HCT116 (cell line): ENCODE measurements around the gene UPF1. TPM values are rescaled to one million over a fixed set of nuclear protein-coding genes. Genes with fewer than 3 reads are reported as not detected.

Source experiments
- ATAC-seq: fragments of 200-7000 bp; cut with Tn5 transposase; 2 replicates; pipeline ENCODE4 v1.9.1; 2020; ENCODE audit warnings: mild to moderate bottlenecking, moderate library complexity
- BruUV-seq: library from RNA; stranded (reverse); fragments of 400-500 nt; replicated peaks from 2 replicates; lab custom pipeline; 2021; lab: Mats Ljungman, UMichigan
- CTCF ChIA-PET: fragments of 300-600 bp; sonication (Branson Sonifier 250); formaldehyde crosslinking; loops from one replicate; lab custom pipeline; 2021; ENCODE audit warnings: antibody characterized with exemption; lab: Charles Lee
- POLR2A ChIA-PET: fragments of 300-600, 350-600 bp; sonication (Branson Sonifier 250); formaldehyde crosslinking; loops from one replicate; lab custom pipeline; 2021; ENCODE audit warnings: antibody characterized with exemption; lab: Charles Lee
- RAD21 ChIA-PET, 2 experiments: fragments of 300-600 bp; sonication (Branson Sonifier 250); formaldehyde crosslinking; loops; one replicate each; lab custom pipeline; 2023; ENCODE audit warnings: low total read pairs in 2 of 2; ENCODE audit not compliant: uncharacterized antibody in 2 of 2, unreplicated experiment in 2 of 2, low non-redundant PET in 1 of 2; lab: Charles Lee
- DNase-seq: peaks from one replicate; pipeline ENCODE4 v3.0.0-alpha.2; 2010; ENCODE audit warnings: low read depth, low spot score
- H2AFZ ChIP-seq: fragments of 200-600 bp; shearing (Covaris generic), sonication (generic); 2 replicates; pipeline ENCODE4 v1.6.1; 2017; ENCODE audit warnings: low read depth, mixed run types, mixed read lengths, antibody characterized with exemption, low read length; ENCODE audit not compliant: poor library complexity, severe bottlenecking
- H3K27ac ChIP-seq: 2 replicates; pipeline ENCODE4 v1.5.1; 2012; ENCODE audit warnings: low read depth, low read length
- H3K27me3 ChIP-seq: fragments of 200-600 bp; sonication (generic); 2 replicates; pipeline ENCODE4 v1.6.1; 2016; ENCODE audit warnings: mixed run types, low read length, mixed read lengths; ENCODE audit not compliant: insufficient read depth
- H3K36me3 ChIP-seq, 2 experiments: fragments of 200-500 bp in 1 of 2; fragments of 200-600 bp in 1 of 2; sonication (Bioruptor generic) in 1 of 2; sonication (generic) in 1 of 2; 2 replicates each; pipeline versions ENCODE4 v1.5.1 to v1.6.1; 2014 to 2016; ENCODE audit warnings: low read length in 2 of 2, inconsistent platforms in 1 of 2, mixed read lengths in 1 of 2, mixed run types in 1 of 2; ENCODE audit not compliant: insufficient read depth in 2 of 2, control insufficient read depth in 1 of 2
- H3K4me1 ChIP-seq, 2 experiments: fragments of 200-600 bp in 1 of 2; sonication (generic) in 1 of 2; 2 replicates each; pipeline versions ENCODE4 v1.5.1 to v1.6.1; 2012 to 2017; ENCODE audit warnings: low read length in 2 of 2, inconsistent platforms in 1 of 2, mild to moderate bottlenecking in 1 of 2, mixed read lengths in 1 of 2, mixed run types in 1 of 2, moderate library complexity in 1 of 2; ENCODE audit not compliant: insufficient read depth in 2 of 2, control insufficient read depth in 1 of 2
- H3K4me2 ChIP-seq: fragments of 200-600 bp; sonication (generic); 2 replicates; pipeline ENCODE4 v1.6.1; 2017; ENCODE audit warnings: mixed run types, low read length, mixed read lengths
- H3K4me3 ChIP-seq, 2 experiments: fragments of 200-600 bp in 1 of 2; sonication (generic) in 1 of 2; replicated peaks in 1 of 2; 2 replicates each; pipeline ENCODE4 v1.5.1; 2011 to 2016; ENCODE audit warnings: low read length in 2 of 2, control low read depth in 1 of 2, low read depth in 1 of 2, mild to moderate bottlenecking in 1 of 2, mixed read lengths in 1 of 2, mixed run types in 1 of 2
- H3K79me2 ChIP-seq: fragments of 200-600 bp; sonication (generic); 2 replicates; pipeline ENCODE4 v1.6.1; 2017; ENCODE audit warnings: mild to moderate bottlenecking, mixed run types, low read length, moderate library complexity, mixed read lengths; ENCODE audit not compliant: insufficient read depth
- H3K9ac ChIP-seq: fragments of 200-600 bp; sonication (generic); 2 replicates; pipeline ENCODE4 v1.6.1; 2016; ENCODE audit warnings: low read length, mixed read lengths
- H3K9me2 ChIP-seq: fragments of 200-600 bp; sonication (generic), shearing (Covaris generic); 2 replicates; pipeline ENCODE4 v1.6.1; 2017; ENCODE audit warnings: mixed run types, mild to moderate bottlenecking, moderate library complexity; ENCODE audit not compliant: insufficient read depth
- H3K9me3 ChIP-seq, 2 experiments: fragments of 200-500 bp in 1 of 2; fragments of 200-600 bp in 1 of 2; sonication (Bioruptor generic) in 1 of 2; sonication (generic) in 1 of 2; 2 replicates each; pipeline ENCODE4 v1.6.1; 2014 to 2017; ENCODE audit warnings: low read length in 2 of 2, mixed read lengths in 2 of 2, inconsistent platforms in 1 of 2, low read depth in 1 of 2, mild to moderate bottlenecking in 1 of 2, mixed run types in 1 of 2, moderate library complexity in 1 of 2; ENCODE audit not compliant: control insufficient read depth in 1 of 2, insufficient read depth in 1 of 2
- H4K20me1 ChIP-seq: fragments of 200-600 bp; sonication (generic), shearing (Covaris generic); 2 replicates; pipeline ENCODE4 v1.6.1; 2017; ENCODE audit warnings: mixed run types, mild to moderate bottlenecking, moderate library complexity; ENCODE audit not compliant: insufficient read depth
- CEBPB ChIP-seq: IDR thresholded peaks from 2 replicates; pipeline ENCODE4 v1.6.1; 2012; ENCODE audit warnings: low read depth
- EGR1 ChIP-seq: IDR thresholded peaks from 2 replicates; pipeline ENCODE4 v1.6.1; 2012; ENCODE audit warnings: low read depth
- ELF1 ChIP-seq: IDR thresholded peaks from 2 replicates; pipeline ENCODE4 v1.6.1; 2012; ENCODE audit warnings: low read depth, borderline replicate concordance
- EZH2 ChIP-seq: fragments of 200-600 bp; sonication (generic); IDR thresholded peaks from 2 replicates; pipeline ENCODE4 v1.6.1; 2017; ENCODE audit warnings: antibody characterized with exemption, mixed run types
- FOSL1 ChIP-seq: IDR thresholded peaks from 2 replicates; pipeline ENCODE4 v1.6.1; 2012; ENCODE audit warnings: low read depth
- POLR2A ChIP-seq: IDR thresholded peaks from 2 replicates; pipeline ENCODE4 v1.7.0; 2011; ENCODE audit warnings: borderline replicate concordance; ENCODE audit not compliant: insufficient read depth, insufficient read length; ENCODE audit errors: extremely low read depth
- RAD21 ChIP-seq: IDR thresholded peaks from 2 replicates; pipeline ENCODE4 v1.6.1; 2012; ENCODE audit warnings: low read depth, mild to moderate bottlenecking
- SIN3A ChIP-seq: IDR thresholded peaks from 2 replicates; pipeline ENCODE4 v1.6.1; 2012; ENCODE audit warnings: low read depth
- SP1 ChIP-seq: IDR thresholded peaks from 2 replicates; pipeline ENCODE4 v1.6.1; 2012; ENCODE audit warnings: low read depth
- ZNF274 ChIP-seq: fragments of 200-500 bp; sonication (Bioruptor generic); IDR thresholded peaks from 2 replicates; pipeline ENCODE4 v1.6.1; 2014; ENCODE audit warnings: mild to moderate bottlenecking, low read depth, low read length, inconsistent platforms
- intact Hi-C: fragments of 100-400 bp; cut with micrococcal nuclease; formaldehyde crosslinking; loops from 2 replicates; pipeline ENCODE4 v1.10.0; 2022
- total RNA-seq: library from RNA; stranded (reverse); gene quantifications from one replicate; pipeline ENCODE4 v1.2.1, GENCODE V29; 2021; ENCODE audit not compliant: unreplicated experiment
- TF ChIP-seq, protein P1 (sequence below): IDR thresholded peaks from 2 replicates; pipeline ENCODE4 v1.6.1; 2012; ENCODE audit warnings: low read depth

Gene UPF1
- total RNA-seq, 1 experiment from 2014 or later: 78.5 TPM

- Histone ChIP-seq H3K4me1 (peaks cover 0 to 2% of the 10 kb centered on the region in 2 experiments; a peak in 1 of 4 replicates), H3K36me3 (peaks cover 57 to 80% of the 10 kb centered on the region in 2 experiments), H3K9ac (no peak overlapping the region), H3K27me3 (no peaks in the 10 kb centered on the region), H3K9me2 (no peaks in the 10 kb centered on the region), H2AFZ (no peak overlapping the region), H3K4me2 (no peak overlapping the region), H3K4me3 (no peak overlapping the region), H3K27ac (no peak overlapping the region), H3K9me3 (no peaks in the 10 kb centered on the region), H4K20me1 (no peaks in the 10 kb centered on the region), H3K79me2 (peaks cover 26% of the 10 kb centered on the region; the same call in 1 of the 2 replicates)
- POLR2A ChIA-PET: no interaction called here
- intact Hi-C loops: no loop called here
- CTCF ChIA-PET: no interaction called here
- no TSS peak for BruUV-seq
- DNase-seq (no peak), ATAC-seq (no peak)
- RAD21 ChIA-PET: no interaction called here
- no peak for TF ChIP-seq RAD21
Measured at GRCh38 chr19:18861917-18862316, 30.2 kb downstream of the UPF1 start.

DNA sequence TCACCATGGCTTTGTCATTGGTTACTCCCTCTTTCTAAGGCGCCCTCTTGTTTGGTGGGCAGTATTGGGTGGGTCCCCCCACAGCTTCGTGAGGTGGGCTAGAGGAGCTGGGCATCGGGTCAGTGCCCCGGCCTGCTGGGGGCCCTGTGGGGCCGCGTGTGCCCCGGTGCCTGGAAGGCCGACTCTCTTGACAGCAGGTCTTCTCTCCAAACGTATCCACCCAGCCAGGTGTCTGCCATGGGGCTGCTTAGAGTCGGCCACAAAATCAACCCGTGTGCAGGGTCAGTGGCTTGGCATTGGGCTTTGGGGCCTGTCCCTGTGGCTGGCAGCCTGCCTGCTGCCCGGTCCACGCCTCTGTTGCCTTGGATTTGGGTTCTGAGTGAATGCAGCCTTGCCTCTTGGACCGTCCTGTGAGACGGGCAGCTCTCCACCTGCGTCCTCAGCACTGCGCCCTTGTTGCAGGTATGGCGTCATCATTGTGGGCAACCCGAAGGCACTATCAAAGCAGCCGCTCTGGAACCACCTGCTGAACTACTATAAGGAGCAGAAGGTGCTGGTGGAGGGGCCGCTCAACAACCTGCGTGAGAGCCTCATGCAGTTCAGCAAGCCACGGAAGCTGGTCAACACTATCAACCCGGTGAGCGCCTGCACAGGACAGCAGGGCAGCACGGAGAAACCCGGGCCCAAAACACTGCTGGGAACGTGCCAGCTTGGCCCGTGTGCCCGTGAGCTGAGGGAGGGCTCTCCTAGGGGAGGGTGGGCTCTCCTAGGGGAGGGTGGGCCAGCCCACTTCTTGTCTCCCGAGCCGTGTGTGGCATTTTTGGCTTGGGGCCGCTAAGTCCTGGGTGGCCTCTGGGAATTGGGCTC is 31.4 kb downstream of the UPF1 start:
- Histone ChIP-seq H3K79me2 (peaks cover 20% of the 10 kb centered on the region; the same call in 1 of the 2 replicates), H2AFZ (no peak overlapping the region), H3K27ac (no peak overlapping the region; the same call in 1 of the 2 replicates), H3K36me3 (peaks cover 53 to 81% of the 10 kb centered on the region in 2 experiments), H3K4me1 (peaks cover 0 to 2% of the 10 kb centered on the region in 2 experiments; a peak in 1 of 4 replicates), H3K9me3 (no peaks in the 10 kb centered on the region), H3K9ac (no peak overlapping the region), H3K9me2 (no peaks in the 10 kb centered on the region), H4K20me1 (no peaks in the 10 kb centered on the region), H3K4me3 (no peak overlapping the region), H3K4me2 (no peak overlapping the region), H3K27me3 (no peaks in the 10 kb centered on the region)
- ATAC-seq (no peak), DNase-seq (no peak)
- RAD21 ChIA-PET: interaction anchor here in 1 of 2 experiments (0.5 kb wide), 1 partner anchor 273 kb away, joined by 4 read pairs; no protein-coding TSS in a partner anchor
- no peak for TF ChIP-seq ZNF274
- TF ChIP-seq, protein P1, sequence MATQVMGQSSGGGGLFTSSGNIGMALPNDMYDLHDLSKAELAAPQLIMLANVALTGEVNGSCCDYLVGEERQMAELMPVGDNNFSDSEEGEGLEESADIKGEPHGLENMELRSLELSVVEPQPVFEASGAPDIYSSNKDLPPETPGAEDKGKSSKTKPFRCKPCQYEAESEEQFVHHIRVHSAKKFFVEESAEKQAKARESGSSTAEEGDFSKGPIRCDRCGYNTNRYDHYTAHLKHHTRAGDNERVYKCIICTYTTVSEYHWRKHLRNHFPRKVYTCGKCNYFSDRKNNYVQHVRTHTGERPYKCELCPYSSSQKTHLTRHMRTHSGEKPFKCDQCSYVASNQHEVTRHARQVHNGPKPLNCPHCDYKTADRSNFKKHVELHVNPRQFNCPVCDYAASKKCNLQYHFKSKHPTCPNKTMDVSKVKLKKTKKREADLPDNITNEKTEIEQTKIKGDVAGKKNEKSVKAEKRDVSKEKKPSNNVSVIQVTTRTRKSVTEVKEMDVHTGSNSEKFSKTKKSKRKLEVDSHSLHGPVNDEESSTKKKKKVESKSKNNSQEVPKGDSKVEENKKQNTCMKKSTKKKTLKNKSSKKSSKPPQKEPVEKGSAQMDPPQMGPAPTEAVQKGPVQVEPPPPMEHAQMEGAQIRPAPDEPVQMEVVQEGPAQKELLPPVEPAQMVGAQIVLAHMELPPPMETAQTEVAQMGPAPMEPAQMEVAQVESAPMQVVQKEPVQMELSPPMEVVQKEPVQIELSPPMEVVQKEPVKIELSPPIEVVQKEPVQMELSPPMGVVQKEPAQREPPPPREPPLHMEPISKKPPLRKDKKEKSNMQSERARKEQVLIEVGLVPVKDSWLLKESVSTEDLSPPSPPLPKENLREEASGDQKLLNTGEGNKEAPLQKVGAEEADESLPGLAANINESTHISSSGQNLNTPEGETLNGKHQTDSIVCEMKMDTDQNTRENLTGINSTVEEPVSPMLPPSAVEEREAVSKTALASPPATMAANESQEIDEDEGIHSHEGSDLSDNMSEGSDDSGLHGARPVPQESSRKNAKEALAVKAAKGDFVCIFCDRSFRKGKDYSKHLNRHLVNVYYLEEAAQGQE: no peak
- no peak for TF ChIP-seq EZH2
- no peak for TF ChIP-seq POLR2A
- no peak for TF ChIP-seq SP1
- TF ChIP-seq FOSL1: no peak
- TF ChIP-seq EGR1: no peak
- no peak for TF ChIP-seq CEBPB
- no peak for TF ChIP-seq ELF1
- TF ChIP-seq SIN3A: no peak
- POLR2A ChIA-PET: no interaction called here
- BruUV-seq: no TSS peak
- intact Hi-C loops: no loop called here
- CTCF ChIA-PET: no interaction called here
